ENCODE data around the gene PNN.

DNA sequence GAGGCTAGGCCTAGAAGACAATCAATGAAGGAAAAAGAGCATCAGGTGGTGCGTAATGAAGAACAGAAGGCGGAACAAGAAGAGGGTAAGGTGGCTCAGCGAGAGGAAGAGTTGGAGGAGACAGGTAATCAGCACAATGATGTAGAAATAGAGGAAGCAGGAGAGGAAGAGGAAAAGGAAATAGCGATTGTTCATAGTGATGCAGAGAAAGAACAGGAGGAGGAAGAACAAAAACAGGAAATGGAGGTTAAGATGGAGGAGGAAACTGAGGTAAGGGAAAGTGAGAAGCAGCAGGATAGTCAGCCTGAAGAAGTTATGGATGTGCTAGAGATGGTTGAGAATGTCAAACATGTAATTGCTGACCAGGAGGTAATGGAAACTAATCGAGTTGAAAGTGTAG is 5.5 kb downstream of the PNN start:
- TF ChIP-seq CTCF (IDR thresholded peaks at IDR 0.05) (no peak), POLR2A (IDR thresholded peaks at IDR 0.05) (no peak), EP300 (IDR thresholded peaks at IDR 0.05) (no peak)

Data from tibial nerve (tissue), 4 donors.